Left ventricle myocardium inferior (tissue), 1 donor: ENCODE measurements around the gene MFRP. TPM values are rescaled to one million over a fixed set of nuclear protein-coding genes. Genes with fewer than 3 reads are reported as not detected.
A peak's percentile ranks its signal among the peaks of the same experiment; 100 is the strongest.

Experiments
- DNase-seq: peaks from one replicate; pipeline ENCODE4 v3.0.0-alpha.2; 2020
- H3K27ac ChIP-seq: fragments of 200-600 bp; replicated peaks from 2 replicates; pipeline ENCODE4 v1.8.0; 2021
- H3K27me3 ChIP-seq: fragments of 200-600 bp; 2 replicates; pipeline ENCODE4 v1.8.0; 2021; ENCODE audit warnings: low read depth
- H3K36me3 ChIP-seq: fragments of 200-600 bp; 2 replicates; pipeline ENCODE4 v1.8.0; 2021
- H3K4me1 ChIP-seq: fragments of 200-600 bp; 2 replicates; pipeline ENCODE4 v1.8.0; 2021
- H3K4me3 ChIP-seq: fragments of 200-600 bp; 2 replicates; pipeline ENCODE4 v1.8.0; 2021; ENCODE audit warnings: mild to moderate bottlenecking, moderate library complexity
- H3K9me3 ChIP-seq: fragments of 200-600 bp; replicated peaks from 2 replicates; pipeline ENCODE4 v1.8.0; 2021
- intact Hi-C: fragments of 100-400 bp; cut with micrococcal nuclease; formaldehyde crosslinking; loops from one replicate; pipeline ENCODE4 v1.11.0; 2022
- total RNA-seq: library from RNA; stranded (reverse); fragmentation: NEBNext Ultra II Directional; extraction: Animal tissue kit (Norgen Biotek cat#: 25700); gene quantifications from one replicate; pipeline ENCODE4 v1.2.1, GENCODE V29; 2021
- TF ChIP-seq, protein P1 (sequence below): fragments of 200-600 bp; IDR thresholded peaks from 2 replicates; pipeline ENCODE4 v1.8.0; 2021; ENCODE audit warnings: antibody characterized with exemption, mild to moderate bottlenecking, borderline replicate concordance
- donor health status: DM: no; HTN: yes; CAD: no; lungs with severe emphysema.

The MFRP gene
- total RNA-seq, 1 donor from 2014 or later, result not detected

GRCh38 chr11:119342362-119343130, 4.0 kb downstream of the MFRP start:
- Histone ChIP-seq H3K27me3 (no peaks in the 10 kb centered on the region), H3K27ac (no peak overlapping the region), H3K4me3 (no peak overlapping the region), H3K36me3 (no peaks in the 10 kb centered on the region), H3K4me1 (peaks cover 52% of the 10 kb centered on the region), H3K9me3 (no peaks in the 10 kb centered on the region)
- TF ChIP-seq, protein P1, sequence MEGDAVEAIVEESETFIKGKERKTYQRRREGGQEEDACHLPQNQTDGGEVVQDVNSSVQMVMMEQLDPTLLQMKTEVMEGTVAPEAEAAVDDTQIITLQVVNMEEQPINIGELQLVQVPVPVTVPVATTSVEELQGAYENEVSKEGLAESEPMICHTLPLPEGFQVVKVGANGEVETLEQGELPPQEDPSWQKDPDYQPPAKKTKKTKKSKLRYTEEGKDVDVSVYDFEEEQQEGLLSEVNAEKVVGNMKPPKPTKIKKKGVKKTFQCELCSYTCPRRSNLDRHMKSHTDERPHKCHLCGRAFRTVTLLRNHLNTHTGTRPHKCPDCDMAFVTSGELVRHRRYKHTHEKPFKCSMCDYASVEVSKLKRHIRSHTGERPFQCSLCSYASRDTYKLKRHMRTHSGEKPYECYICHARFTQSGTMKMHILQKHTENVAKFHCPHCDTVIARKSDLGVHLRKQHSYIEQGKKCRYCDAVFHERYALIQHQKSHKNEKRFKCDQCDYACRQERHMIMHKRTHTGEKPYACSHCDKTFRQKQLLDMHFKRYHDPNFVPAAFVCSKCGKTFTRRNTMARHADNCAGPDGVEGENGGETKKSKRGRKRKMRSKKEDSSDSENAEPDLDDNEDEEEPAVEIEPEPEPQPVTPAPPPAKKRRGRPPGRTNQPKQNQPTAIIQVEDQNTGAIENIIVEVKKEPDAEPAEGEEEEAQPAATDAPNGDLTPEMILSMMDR, result no peak
- intact Hi-C loops, result no loop called here
- DNase-seq, result no peak

DNA sequence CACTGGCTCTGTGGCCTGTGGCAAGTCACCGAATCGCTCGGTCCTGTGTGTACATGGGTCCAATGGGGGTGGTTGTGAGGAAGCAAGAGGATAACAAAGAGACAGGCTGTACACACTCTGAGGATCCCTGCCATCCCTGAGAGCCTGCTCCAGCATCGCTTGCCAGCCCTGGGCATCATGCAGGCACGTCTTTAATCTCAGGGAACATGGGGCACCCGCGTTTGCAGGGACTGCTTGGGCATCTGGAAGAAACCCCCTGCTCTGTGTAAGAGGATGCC, 4.5 kb downstream of the MFRP start:
- DNase-seq, result no peak
- intact Hi-C loops, result no loop called here
- Histone ChIP-seq H3K27me3 (no peaks in the 10 kb centered on the region), H3K36me3 (peaks cover under 1% of the 10 kb centered on the region), H3K4me1 (peaks cover 54% of the 10 kb centered on the region), H3K27ac (no peak overlapping the region), H3K9me3 (no peaks in the 10 kb centered on the region), H3K4me3 (no peak overlapping the region)
- TF ChIP-seq, protein P1, result no peak

GRCh38 chr11:119341222-119342022, 5.1 kb downstream of the MFRP start:
- H3K4me1 ChIP-seq, result peaks cover 59% of the 10 kb centered on the region
- peaks cover 5% of the 10 kb centered on the region for H3K36me3 ChIP-seq
- no peaks in the 10 kb centered on the region for H3K9me3 ChIP-seq
- no peaks in the 10 kb centered on the region for H3K27me3 ChIP-seq
- TF ChIP-seq, protein P1, result no peak
- peak overlapping the region; percentile 77 for H3K4me3 ChIP-seq
- no peak for DNase-seq
- intact Hi-C loops, result no loop called here
- H3K27ac ChIP-seq, result peak overlapping the region; percentile 95

- no peaks in the 10 kb centered on the region for H3K9me3 ChIP-seq
- TF ChIP-seq, protein P1, result no peak
- intact Hi-C loops, result no loop called here
- DNase-seq, result peak; percentile 91
- H3K36me3 ChIP-seq, result peaks cover 5% of the 10 kb centered on the region
- H3K4me3 ChIP-seq, result peak within 1 kb of the TSS; percentile 77
- H3K4me1 ChIP-seq, result peaks cover 68% of the 10 kb centered on the region
- peak within 1 kb of the TSS; percentile 95 for H3K27ac ChIP-seq
- no peaks in the 10 kb centered on the region for H3K27me3 ChIP-seq
These were observed 5.9 kb downstream of the MFRP start, which contains the start of gene C1QTNF5 for GRCh38 chr11:119340335-119341221. Gene C1QTNF5 (minus strand): TSS chr11:119340883. CDS start chr11:119340397, 486 bp downstream.
